Stimulated activated CD8-positive, alpha-beta memory T cell treated with anti-CD3 and anti-CD28 coated beads, Interleukin-2, amount 100 ng/mL, for 1 hour (primary cell): ENCODE results near the gene SMCO3.
"Not testable (repeated sequence)": the region's sequence is repeated elsewhere in the genome, so short reads cannot be mapped to it uniquely, and the experiment has no call there.

Source experiments
- DNase-seq, 2 donors: peaks; one replicate each; pipeline ENCODE4 v3.0.0-alpha.2; 2020; ENCODE audit warnings: low read depth in 2 of 2

Gene SMCO3

GRCh38 chr12:14774906-14775635 is 38.9 kb downstream of the SMCO3 start:
- DNase-seq = no peak

DNA sequence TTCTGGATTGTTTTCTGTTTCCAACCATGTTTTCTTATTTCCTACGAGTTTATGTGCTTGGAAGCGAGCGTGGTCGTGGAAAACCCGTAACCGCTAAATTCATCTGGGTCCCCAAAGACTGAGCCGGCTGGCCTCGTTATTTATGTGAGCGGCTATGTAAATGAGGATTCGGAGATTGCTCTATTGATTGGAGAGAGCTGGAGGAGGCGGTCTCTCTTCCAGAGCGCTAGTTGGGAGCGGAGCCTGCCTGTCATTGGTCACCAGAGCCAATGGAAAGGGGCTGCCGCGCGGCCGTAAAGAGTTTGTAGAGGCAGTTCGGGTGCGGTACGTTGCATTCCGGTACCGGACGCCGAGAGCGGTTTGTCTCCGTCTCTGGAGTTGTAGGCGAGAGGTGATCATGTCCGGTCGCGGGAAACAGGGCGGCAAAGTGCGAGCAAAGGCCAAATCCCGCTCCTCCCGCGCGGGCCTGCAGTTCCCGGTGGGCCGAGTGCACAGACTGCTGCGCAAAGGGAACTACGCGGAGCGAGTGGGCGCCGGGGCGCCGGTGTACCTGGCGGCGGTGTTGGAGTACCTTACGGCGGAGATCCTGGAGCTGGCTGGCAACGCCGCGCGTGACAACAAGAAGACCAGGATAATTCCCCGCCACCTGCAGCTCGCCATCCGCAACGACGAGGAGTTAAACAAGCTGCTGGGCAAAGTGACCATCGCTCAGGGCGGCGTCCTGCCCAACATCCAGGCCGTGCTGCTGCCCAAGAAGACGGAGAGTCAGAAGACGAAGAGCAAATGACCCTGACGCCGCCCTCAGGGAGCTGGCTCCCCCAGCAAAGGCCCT is 39.7 kb downstream of the SMCO3 start:
- peak; percentile 65 to 75 for DNase-seq

GRCh38 chr12:14773685-14774073 is 40.3 kb downstream of the SMCO3 start:
- no peak for DNase-seq

DNA sequence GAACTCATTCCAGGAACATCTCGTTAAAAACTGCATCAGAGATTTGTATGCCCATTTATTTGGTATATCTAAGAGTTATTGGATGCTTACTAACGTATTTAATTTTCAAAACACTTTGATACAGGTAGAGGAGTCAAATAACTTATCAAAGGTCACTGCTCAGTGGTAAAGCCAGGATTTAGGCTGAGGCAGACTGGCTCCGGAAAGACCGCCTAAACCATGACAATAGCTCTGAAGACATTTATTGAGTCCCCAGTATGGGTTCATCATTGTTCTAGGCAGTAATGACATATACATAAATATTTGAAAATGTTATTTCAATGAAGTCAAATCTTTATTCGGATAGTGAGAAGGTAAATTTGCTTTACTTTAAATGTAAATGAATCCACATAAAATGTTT is 41.0 kb downstream of the SMCO3 start:
- no peak for DNase-seq

GRCh38 chr12:14771651-14772137 is 42.3 kb downstream of the SMCO3 start:
- no peak for DNase-seq

GRCh38 chr12:14770496-14771461 is 43.2 kb downstream of the SMCO3 start:
- DNase-seq = peak; percentile 90

DNA sequence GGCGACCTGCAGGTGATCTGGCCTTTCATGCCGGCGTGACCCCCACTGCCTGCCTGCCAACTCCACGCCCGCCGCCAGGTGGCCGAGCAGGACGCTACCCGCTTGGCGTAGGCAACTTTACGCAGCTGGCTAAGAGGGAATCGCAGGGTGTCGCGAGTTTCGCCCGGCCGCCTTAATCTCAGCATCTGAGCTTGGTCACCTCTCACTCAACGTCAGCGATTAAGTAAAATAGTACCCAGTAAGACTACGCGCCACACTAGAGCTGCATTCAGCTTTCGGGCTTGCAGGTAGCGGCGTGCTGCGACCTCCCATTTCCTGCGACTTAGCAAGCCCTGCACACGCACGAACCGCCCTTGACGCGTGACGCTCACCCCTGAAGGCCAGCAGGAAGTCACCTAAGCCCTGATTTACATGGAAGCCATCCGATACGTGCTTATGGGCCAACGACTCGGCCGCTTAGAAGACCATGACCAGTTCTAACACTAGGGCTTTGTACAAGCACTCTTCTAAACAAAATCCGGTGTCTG is 44.0 kb downstream of the SMCO3 start:
- DNase-seq = peak; percentile 62 to 77

- DNase-seq = no peak
These were observed 44.5 kb downstream of the SMCO3 start for GRCh38 chr12:14769466-14769968.

DNA sequence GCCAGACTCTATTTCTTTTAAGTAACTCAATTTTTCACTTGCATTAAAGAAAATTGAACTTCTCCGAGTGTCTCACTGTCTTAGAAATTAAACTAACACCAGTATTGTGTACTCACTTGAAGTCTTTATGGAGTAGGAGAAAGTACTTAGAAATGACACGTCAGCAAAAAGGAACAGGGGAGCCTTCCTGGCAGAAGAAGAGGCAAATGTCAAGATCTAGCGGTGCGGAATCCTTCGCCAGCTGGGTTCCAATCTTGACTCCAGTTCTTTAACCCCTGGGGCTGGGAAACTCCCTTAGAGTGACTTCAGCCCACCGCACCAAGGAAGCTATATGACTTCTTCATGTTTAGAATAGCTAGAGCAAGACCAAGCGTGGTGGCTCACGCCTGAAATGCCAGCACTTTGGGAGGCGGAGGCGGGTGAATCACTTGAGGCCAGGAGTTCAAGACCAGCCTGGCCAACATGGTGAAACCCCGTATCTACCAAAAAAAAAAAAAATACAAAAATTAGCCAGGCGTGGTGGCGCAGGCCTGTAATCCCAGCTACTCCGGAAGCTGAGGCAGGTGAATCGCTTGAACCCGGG is 45.1 kb downstream of the SMCO3 start:
- no peak for DNase-seq

DNA sequence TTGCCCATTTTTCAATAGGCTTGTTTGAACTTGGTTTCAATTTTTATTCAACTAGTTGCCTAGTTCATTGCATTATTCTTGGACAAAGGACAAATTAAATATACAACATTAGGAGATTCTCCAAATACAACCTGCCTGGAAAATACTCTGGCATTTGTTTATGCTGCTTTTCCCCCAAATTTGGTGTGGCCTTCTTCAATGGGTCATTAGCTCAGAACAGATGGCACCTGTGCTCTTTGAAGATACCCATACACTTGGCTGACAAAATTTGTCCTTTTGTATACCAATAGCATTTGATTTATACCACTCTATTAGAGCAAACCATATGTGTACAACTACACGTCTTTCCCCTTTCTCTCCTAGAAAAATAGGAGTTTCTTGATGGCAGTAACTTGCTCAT is 46.4 kb downstream of the SMCO3 start:
- DNase-seq = no peak

- no peak for DNase-seq
These were observed 47.2 kb downstream of the SMCO3 start for GRCh38 chr12:14766649-14767215.

DNA sequence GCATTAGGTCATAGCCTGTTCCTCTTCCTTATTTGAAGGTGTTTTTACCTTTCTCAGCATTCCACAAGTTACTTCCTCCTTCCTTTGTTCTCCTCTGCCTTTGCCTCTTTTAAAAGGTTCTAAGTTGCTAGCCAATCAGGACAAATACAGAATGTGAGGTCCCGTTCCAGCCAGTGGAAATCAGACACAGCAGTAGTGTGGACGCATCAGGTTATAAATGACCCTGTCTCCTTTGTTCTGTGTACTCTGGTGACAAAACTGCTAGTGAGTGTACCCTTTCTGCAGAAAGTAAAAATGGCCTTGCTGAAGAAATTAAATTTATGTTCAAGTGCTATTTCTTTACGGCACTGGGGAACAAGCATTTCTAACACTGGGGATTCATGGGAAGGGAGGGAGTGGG is 48.0 kb downstream of the SMCO3 start:
- not testable (repeated sequence) for DNase-seq

DNA sequence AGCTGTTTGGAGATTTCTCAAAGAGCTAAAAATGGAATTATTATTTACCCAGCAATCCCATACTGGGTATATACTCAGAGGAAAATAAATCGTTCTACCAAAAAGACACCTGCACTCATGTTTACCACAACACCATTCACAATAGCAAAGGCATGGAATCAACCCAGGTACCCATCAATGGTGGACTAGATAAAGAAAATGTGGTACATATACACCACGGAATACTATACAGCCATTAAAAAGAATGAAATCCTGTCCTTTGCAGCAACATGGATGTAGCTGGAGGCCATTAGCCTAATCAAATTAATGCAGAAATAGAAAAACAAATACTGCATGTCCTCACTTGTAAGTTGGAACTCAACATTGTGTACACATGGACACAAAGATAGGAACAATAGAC is 48.6 kb downstream of the SMCO3 start:
- no peak for DNase-seq

DNA sequence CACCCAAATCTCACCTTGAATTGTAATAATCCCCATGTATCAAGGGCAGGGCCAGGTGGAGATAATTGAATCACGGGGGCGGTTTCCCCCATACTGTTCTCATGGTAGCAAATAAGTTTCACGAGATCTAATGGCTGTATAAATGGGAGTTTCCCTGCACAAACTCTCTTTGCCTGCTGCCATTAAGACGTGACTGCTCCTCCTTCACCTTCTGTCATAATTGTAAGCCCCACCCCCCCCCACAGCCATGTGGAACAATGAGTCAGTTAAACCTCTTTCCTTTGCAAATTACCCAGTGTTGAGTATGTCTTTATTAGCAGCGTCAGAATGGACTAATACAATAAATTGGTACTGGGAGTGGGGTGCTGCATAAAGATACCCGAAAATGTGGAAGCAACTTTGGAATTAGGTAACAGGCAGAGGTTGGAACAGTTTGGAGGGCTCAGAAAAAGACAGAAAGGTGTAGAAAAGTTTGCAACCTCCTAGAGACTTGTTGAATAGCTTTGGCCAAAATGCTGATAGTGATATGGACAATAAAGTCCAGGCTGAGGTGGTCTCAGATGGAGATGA is 54.2 kb downstream of the SMCO3 start:
- DNase-seq = not testable (repeated sequence)

DNA sequence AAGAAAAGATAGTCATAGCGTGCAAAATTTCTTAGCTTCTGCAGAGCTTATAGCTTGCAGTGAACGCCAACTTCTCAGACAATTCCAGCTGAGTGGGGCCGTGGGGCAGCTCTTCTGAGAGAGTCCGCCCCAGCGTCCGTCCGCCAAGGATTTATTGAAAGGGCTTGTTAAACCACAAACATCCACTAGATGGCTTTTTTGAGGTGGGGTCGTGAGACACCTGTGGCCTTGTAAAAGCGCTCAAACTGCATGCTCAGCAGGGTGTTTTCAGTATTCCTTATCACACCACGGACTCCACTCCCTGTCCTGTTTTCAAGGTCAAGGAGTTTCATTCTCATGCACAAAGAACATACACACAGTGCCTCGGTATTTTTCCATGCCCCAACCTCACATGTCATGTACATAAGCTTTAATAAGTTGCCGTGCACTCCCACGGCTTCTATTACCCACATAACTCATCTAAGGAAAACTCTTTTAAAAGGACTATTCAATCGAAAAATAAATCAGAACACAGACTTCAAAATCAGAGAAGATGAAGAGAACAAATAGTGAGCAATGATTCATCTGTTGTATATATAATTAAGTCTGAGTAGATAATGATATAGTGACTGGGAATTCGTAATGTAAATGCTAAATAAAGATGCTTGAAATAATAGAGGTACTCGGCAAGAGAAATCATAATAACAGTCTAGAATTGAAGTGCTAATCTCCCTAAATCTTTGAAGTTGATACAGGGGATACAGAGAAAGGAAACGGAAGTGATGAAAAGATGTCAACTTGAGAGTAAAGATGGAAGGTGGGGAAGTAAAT is 57.4 kb downstream of the SMCO3 start:
- no peak for DNase-seq
